GM23338 (cell line): ENCODE data around the gene LDLRAD3. TPM values are rescaled to one million over a fixed set of nuclear protein-coding genes. Genes with fewer than 3 reads are reported as not detected.
A peak's percentile ranks its signal among the peaks of the same experiment; 100 is the strongest.
"Not testable (repeated sequence)": the region's sequence is repeated elsewhere in the genome, so short reads cannot be mapped to it uniquely, and the experiment has no call there.

Experiments
- ATAC-seq: fragments of 200-7000 bp; cut with Tn5 transposase; 3 replicates; pipeline ENCODE4 v1.9.1; 2020
- DNase-seq: peaks from one replicate; pipeline ENCODE4 v3.0.0-alpha.2; 2015; ENCODE audit warnings: low spot score
- H2AFZ ChIP-seq: fragments of 200-600 bp; sonication (generic); 2 replicates; pipeline ENCODE4 v1.8.0; 2016; ENCODE audit warnings: antibody characterized with exemption, mild to moderate bottlenecking, moderate library complexity
- H3F3A ChIP-seq: fragments of 200-600 bp; sonication (generic); replicated peaks from 2 replicates; pipeline ENCODE4 v1.8.0; 2017; ENCODE audit warnings: antibody characterized with exemption, mixed run types, low read depth
- H3K27ac ChIP-seq: fragments of 200-600 bp; sonication (generic); 2 replicates; pipeline ENCODE4 v1.6.1; 2016; ENCODE audit warnings: low read depth
- H3K27me3 ChIP-seq: fragments of 200-600 bp; sonication (generic); 2 replicates; pipeline ENCODE4 v1.8.0; 2016; ENCODE audit warnings: mild to moderate bottlenecking, mixed run types, moderate library complexity; ENCODE audit not compliant: insufficient read depth
- H3K36me3 ChIP-seq: fragments of 200-600 bp; sonication (generic); 2 replicates; pipeline ENCODE4 v1.8.0; 2016; ENCODE audit warnings: mild to moderate bottlenecking; ENCODE audit not compliant: insufficient read depth
- H3K4me1 ChIP-seq: fragments of 200-600 bp; sonication (generic); 2 replicates; pipeline ENCODE4 v1.8.0; 2016; ENCODE audit warnings: mild to moderate bottlenecking, moderate library complexity; ENCODE audit not compliant: insufficient read depth
- H3K4me2 ChIP-seq: fragments of 200-600 bp; sonication (generic); 2 replicates; pipeline ENCODE4 v1.7.1; 2017; ENCODE audit warnings: mixed run types
- H3K4me3 ChIP-seq: fragments of 200-600 bp; sonication (generic); 2 replicates; pipeline ENCODE4 v1.6.1; 2016; ENCODE audit warnings: mixed run types
- H3K79me2 ChIP-seq: fragments of 200-600 bp; sonication (generic); replicated peaks from 2 replicates; pipeline ENCODE4 v1.8.0; 2017; ENCODE audit warnings: mild to moderate bottlenecking; ENCODE audit not compliant: insufficient read depth
- H3K9me2 ChIP-seq: fragments of 200-600 bp; sonication (generic); 2 replicates; pipeline ENCODE4 v1.8.0; 2017; ENCODE audit not compliant: insufficient read depth
- H4K20me1 ChIP-seq: fragments of 200-600 bp; sonication (generic); replicated peaks from 2 replicates; pipeline ENCODE4 v1.8.0; 2017; ENCODE audit warnings: mild to moderate bottlenecking; ENCODE audit not compliant: insufficient read depth
- H3K27ac Mint-ChIP-seq: 2 replicates; pipeline ENCODE4 v1.8.0; 2020; ENCODE audit warnings: inconsistent platforms, mild to moderate bottlenecking, moderate library complexity, mixed read lengths
- H3K27me3 Mint-ChIP-seq: 3 replicates; pipeline ENCODE4 v1.8.0; 2022; ENCODE audit warnings: low read depth, mild to moderate bottlenecking, moderate library complexity, mixed read lengths, inconsistent platforms; ENCODE audit not compliant: insufficient read depth, poor library complexity
- H3K36me3 Mint-ChIP-seq: 3 replicates; pipeline ENCODE4 v1.8.0; 2021; ENCODE audit warnings: low read depth, mild to moderate bottlenecking, inconsistent platforms, moderate library complexity, mixed read lengths
- H3K4me1 Mint-ChIP-seq: 3 replicates; pipeline ENCODE4 v1.8.0; 2020; ENCODE audit warnings: mild to moderate bottlenecking, inconsistent platforms, mixed read lengths
- H3K4me3 Mint-ChIP-seq: 3 replicates; pipeline ENCODE4 v1.8.0; 2021; ENCODE audit warnings: moderate library complexity, mild to moderate bottlenecking, inconsistent platforms, mixed read lengths
- H3K9me3 Mint-ChIP-seq: 3 replicates; pipeline ENCODE4 v1.8.0; 2020; ENCODE audit warnings: moderate library complexity, mild to moderate bottlenecking, inconsistent platforms, mixed read lengths
- CREB1 ChIP-seq: fragments of 250-450 bp; sonication (Bioruptor Pico); IDR thresholded peaks from 2 replicates; pipeline ENCODE4 v1.5.0; 2020; ENCODE audit warnings: low read depth, mild to moderate bottlenecking, moderate library complexity
- CTCF ChIP-seq, 2 experiments: fragments of 200-600 bp in 1 of 2; sonication (generic) in 1 of 2; conservative IDR thresholded peaks; 2 replicates each; pipeline versions ENCODE4 v1.5.1 to v1.6.1; 2016 to 2017; ENCODE audit warnings: antibody characterized with exemption in 2 of 2, low read depth in 2 of 2, mild to moderate bottlenecking in 2 of 2, moderate library complexity in 1 of 2
- EZH2 ChIP-seq: fragments of 200-600 bp; sonication (generic); IDR thresholded peaks from one replicate; pipeline ENCODE4 v1.8.0; 2017; ENCODE audit warnings: antibody characterized with exemption, mild to moderate bottlenecking, low read depth; ENCODE audit not compliant: unreplicated experiment
- JUNB ChIP-seq: IDR thresholded peaks from one replicate; pipeline ENCODE4 v1.6.1; 2016; ENCODE audit warnings: antibody characterized with exemption; ENCODE audit not compliant: unreplicated experiment
- NANOG ChIP-seq: IDR thresholded peaks from 2 replicates; pipeline ENCODE4 v1.6.1; 2016; ENCODE audit warnings: antibody characterized with exemption, borderline replicate concordance
- STAT1 ChIP-seq: IDR thresholded peaks from one replicate; pipeline ENCODE4 v1.6.1; 2016; ENCODE audit warnings: antibody characterized with exemption; ENCODE audit not compliant: unreplicated experiment
- ZNF114 ChIP-seq: fragments of 250-450 bp; sonication (Bioruptor Pico); IDR thresholded peaks from 2 replicates; pipeline ENCODE4 v1.5.0; 2020; ENCODE audit warnings: mild to moderate bottlenecking, moderate library complexity
- polyA plus RNA-seq: library from polyadenylated mRNA; unstranded; fragments of >200 nt; fragmentation: Nextera tagmentation; extraction: Ambion mirVana; gene quantifications from 2 replicates; pipeline ENCODE4 v1.2.1, GENCODE V29; 2016
- total RNA-seq: library from RNA; depleted of rRNA; stranded (reverse); fragments of >200 nt; shearing (Covaris generic); gene quantifications from 2 replicates; pipeline ENCODE4 v1.2.3, GENCODE V29; 2014

Gene LDLRAD3
- total and polyA plus RNA-seq, 2 experiments from 2014 or later: 8.5 to 19.4 TPM

DNA sequence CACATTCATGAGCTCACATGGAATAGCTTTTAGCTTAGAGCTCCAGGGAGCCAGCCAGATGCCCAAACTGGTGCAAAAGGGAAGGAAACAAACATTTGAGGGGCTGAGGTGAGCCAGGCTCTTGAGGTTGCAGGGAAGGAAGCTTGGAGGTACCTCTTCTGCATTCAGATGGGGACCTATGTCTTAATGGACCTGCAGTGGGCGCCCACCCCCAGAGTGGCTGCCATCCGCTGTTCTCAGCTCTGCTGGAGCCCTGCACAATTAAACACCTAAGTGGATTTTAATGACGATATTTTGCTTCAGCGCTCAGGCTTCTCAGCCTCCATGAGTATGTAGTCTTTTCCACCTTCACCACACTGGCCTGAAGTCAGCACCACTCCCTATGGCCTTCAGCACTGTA, 100.8 kb downstream of the LDLRAD3 start:
- Mint-ChIP-seq H3K4me3 (no peak overlapping the region), H3K36me3 (peaks cover 12% of the 10 kb centered on the region; the same call in 2 of the 3 replicates), H3K27me3 (no peaks in the 10 kb centered on the region), H3K4me1 (peaks cover 27% of the 10 kb centered on the region), H3K9me3 (peaks cover 3% of the 10 kb centered on the region; the same call in 1 of the 3 replicates), H3K27ac (no peak overlapping the region)
- Histone ChIP-seq H3K9me2 (0 out of 2 replicates have a peak, but pooled peaks cover 6% of the 10 kb centered on the region), H2AFZ (no peak overlapping the region), H3K36me3 (no peaks in the 10 kb centered on the region), H3K79me2 (peaks cover 7% of the 10 kb centered on the region; the same call in 1 of the 2 replicates), H3K27ac (no peak overlapping the region), H4K20me1 (peaks cover 4% of the 10 kb centered on the region; the same call in 1 of the 2 replicates), H3K27me3 (no peaks in the 10 kb centered on the region), H3K4me1 (peaks cover 11% of the 10 kb centered on the region), H3K4me3 (no peak overlapping the region), H3F3A (no peaks in the 10 kb centered on the region), H3K4me2 (no peak overlapping the region)
- no peak; the same call in 2 of the 3 replicates for ATAC-seq
- no peak for DNase-seq
- TF ChIP-seq ZNF114 (CRISPR knock-in tag) (no peak), CTCF (conservative IDR thresholded peaks at IDR 0.05; ENCODE audit: low read depth in 2 of 2) (peak; percentile 16 to 35; a peak in 1 of 4 replicates)

DNA sequence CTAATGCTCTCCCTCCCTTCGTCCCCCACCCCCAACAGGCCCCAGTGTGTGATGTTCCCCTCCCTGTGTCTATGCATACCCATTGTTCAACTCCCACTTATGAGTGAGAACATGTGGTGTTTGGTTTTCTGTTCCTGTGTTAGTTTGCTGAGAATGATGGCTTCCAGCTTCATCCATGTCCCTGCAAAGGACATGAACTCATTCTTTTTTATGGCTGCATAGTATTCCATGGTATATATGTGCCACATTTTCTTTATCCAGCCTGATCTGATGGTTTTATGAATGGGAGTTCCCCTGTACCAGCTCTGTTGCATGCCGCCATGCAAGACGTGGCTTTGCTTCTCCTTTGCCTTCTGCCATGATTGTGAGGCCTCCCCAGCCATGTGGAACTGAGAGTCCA, 102.1 kb downstream of the LDLRAD3 start:
- Mint-ChIP-seq H3K4me1 (peaks cover 28% of the 10 kb centered on the region), H3K36me3 (peaks cover 12% of the 10 kb centered on the region; the same call in 2 of the 3 replicates)
- not testable (repeated sequence) for H3K27me3 Mint-ChIP-seq, H3K4me2 ChIP-seq, H3K79me2 ChIP-seq, H3K27ac ChIP-seq, H3K4me3 ChIP-seq, H3K4me1 ChIP-seq, H3K36me3 ChIP-seq, H3K4me3 Mint-ChIP-seq, H3K9me3 Mint-ChIP-seq, H3K27ac Mint-ChIP-seq, H2AFZ ChIP-seq, H3F3A ChIP-seq, H3K9me2 ChIP-seq, ATAC-seq, H3K27me3 ChIP-seq, H4K20me1 ChIP-seq, DNase-seq

DNA sequence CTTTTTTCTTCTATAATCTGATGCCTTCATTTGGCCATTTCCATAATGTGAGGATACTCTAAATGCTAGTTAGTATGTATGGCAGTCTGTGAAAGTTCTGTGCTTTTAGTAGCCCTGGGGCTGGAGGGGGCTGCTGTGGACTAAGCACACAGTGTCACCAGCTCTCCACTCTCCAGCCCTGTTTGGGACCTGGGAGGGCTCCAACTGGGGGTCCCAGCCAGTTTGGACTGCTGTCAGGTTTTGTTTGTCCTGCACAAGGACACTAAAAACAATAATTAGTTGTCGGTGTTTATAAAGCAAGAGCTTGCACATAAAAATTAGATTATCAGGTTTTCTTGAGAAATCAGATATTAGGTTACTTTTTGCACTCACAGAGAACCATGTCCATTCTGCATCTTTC, 103.1 kb downstream of the LDLRAD3 start:
- H3K9me2 ChIP-seq: 0 out of 2 replicates have a peak, but pooled peaks cover 6% of the 10 kb centered on the region
- no peak for ATAC-seq
- no peak overlapping the region for H3K4me3 ChIP-seq
- DNase-seq: no peak
- H3K27me3 Mint-ChIP-seq: no peaks in the 10 kb centered on the region
- H4K20me1 ChIP-seq: peaks cover 4% of the 10 kb centered on the region; the same call in 1 of the 2 replicates
- no peak overlapping the region for H2AFZ ChIP-seq
- no peak overlapping the region for H3K4me3 Mint-ChIP-seq
- H3K4me2 ChIP-seq: no peak overlapping the region
- H3K27me3 ChIP-seq: no peaks in the 10 kb centered on the region
- H3K27ac ChIP-seq: no peak overlapping the region
- no peaks in the 10 kb centered on the region for H3F3A ChIP-seq
- peaks cover 3% of the 10 kb centered on the region; the same call in 1 of the 3 replicates for H3K9me3 Mint-ChIP-seq
- peaks cover 16% of the 10 kb centered on the region for H3K4me1 ChIP-seq
- peaks cover 31% of the 10 kb centered on the region for H3K4me1 Mint-ChIP-seq
- H3K36me3 ChIP-seq: no peaks in the 10 kb centered on the region
- TF ChIP-seq JUNB (no peak), CREB1 (no peak), CTCF (conservative IDR thresholded peaks at IDR 0.05; ENCODE audit: low read depth in 2 of 2) (no peak), EZH2 (no peak), NANOG (no peak), STAT1 (no peak)
- H3K79me2 ChIP-seq: peaks cover 18% of the 10 kb centered on the region
- no peak overlapping the region for H3K27ac Mint-ChIP-seq
- H3K36me3 Mint-ChIP-seq: peaks cover 12% of the 10 kb centered on the region; the same call in 2 of the 3 replicates
